D721Med (cell line): ENCODE measurements around the gene UBE2I.

ENCODE experiments used
- DNase-seq: peaks from one replicate; pipeline ENCODE4 v3.0.0; 2011; ENCODE audit warnings: low spot score; ENCODE audit not compliant: insufficient read length
- FAIRE-seq: peaks from 2 replicates; lab custom pipeline; 2011; peaks lifted over from hg19 to GRCh38; lab: Jason Lieb, UNC
- TF ChIP-seq, protein P1 (sequence below): IDR thresholded peaks from 2 replicates; pipeline ENCODE4 v1.5.1; 2012; ENCODE audit warnings: mild to moderate bottlenecking, control low read depth; ENCODE audit not compliant: insufficient read depth; ENCODE audit errors: missing control alignments

Gene UBE2I

DNA sequence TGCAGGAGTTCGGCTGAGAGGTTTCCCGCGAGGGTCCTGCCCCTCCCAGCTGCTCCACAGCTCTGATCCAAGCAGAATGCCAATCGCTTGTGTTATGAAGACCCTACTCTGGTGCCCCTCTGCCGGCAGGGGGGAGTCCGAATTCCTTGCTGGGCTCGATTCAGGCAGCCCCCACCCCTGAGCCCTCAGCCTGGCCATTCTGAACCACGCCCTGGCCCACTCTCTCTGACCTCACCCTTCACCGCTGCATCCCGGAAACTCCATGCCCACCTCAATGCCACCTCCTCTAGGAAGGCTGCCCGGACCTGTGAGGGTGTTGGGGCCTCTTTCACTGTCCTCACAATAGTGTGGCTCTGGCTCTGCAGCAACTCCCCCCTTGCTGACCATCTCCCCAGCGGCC, 7.9 kb upstream of the UBE2I start:
- TF ChIP-seq, protein P1, sequence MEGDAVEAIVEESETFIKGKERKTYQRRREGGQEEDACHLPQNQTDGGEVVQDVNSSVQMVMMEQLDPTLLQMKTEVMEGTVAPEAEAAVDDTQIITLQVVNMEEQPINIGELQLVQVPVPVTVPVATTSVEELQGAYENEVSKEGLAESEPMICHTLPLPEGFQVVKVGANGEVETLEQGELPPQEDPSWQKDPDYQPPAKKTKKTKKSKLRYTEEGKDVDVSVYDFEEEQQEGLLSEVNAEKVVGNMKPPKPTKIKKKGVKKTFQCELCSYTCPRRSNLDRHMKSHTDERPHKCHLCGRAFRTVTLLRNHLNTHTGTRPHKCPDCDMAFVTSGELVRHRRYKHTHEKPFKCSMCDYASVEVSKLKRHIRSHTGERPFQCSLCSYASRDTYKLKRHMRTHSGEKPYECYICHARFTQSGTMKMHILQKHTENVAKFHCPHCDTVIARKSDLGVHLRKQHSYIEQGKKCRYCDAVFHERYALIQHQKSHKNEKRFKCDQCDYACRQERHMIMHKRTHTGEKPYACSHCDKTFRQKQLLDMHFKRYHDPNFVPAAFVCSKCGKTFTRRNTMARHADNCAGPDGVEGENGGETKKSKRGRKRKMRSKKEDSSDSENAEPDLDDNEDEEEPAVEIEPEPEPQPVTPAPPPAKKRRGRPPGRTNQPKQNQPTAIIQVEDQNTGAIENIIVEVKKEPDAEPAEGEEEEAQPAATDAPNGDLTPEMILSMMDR = no peak
- FAIRE-seq = no peak

DNA sequence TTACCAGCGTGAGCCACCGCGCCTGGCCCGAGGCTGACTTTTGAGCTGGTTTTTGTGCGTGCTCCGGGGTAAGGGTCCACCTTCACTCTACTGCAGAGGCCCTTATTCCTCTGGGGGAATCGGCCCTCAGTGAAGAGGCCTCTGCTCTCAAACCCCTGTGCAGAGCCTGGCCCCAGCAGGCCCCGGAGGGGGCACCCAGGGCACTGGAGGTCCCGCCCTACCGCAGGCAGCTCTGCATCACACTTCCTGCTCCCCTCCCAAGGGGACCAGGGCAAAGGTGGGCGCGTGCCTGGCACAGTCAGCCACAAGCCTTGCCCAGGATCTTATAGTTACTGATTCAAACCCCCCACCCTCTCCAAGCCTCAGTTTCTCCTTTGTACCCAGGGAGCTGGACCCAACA, 3.6 kb upstream of the UBE2I start:
- no peak for DNase-seq
- FAIRE-seq = no peak
- TF ChIP-seq, protein P1 = no peak

More for the DNA sequence above, 7.9 kb upstream of the UBE2I start:
- DNase-seq = no peak

DNA sequence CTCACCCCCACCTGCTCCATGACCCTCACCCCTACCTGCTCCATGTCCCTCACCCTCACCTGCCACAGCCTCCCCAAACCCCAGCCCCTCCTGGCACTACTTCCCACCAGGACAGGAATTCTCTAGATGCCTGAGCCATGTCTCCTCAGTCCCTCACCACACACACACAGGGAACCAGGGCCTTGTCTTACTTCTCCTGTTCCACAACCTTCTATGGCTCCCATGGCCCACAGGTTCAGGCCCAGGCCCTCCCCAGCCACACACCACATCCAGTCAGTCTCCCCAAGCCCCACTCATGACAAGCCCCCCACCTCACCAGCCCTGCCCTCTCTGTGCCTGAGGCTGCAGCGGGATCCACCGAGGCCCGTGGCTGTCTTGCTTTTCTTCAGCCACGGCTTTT, 3.1 kb upstream of the UBE2I start:
- TF ChIP-seq, protein P1 = no peak
- no peak for FAIRE-seq
- DNase-seq = no peak

DNA sequence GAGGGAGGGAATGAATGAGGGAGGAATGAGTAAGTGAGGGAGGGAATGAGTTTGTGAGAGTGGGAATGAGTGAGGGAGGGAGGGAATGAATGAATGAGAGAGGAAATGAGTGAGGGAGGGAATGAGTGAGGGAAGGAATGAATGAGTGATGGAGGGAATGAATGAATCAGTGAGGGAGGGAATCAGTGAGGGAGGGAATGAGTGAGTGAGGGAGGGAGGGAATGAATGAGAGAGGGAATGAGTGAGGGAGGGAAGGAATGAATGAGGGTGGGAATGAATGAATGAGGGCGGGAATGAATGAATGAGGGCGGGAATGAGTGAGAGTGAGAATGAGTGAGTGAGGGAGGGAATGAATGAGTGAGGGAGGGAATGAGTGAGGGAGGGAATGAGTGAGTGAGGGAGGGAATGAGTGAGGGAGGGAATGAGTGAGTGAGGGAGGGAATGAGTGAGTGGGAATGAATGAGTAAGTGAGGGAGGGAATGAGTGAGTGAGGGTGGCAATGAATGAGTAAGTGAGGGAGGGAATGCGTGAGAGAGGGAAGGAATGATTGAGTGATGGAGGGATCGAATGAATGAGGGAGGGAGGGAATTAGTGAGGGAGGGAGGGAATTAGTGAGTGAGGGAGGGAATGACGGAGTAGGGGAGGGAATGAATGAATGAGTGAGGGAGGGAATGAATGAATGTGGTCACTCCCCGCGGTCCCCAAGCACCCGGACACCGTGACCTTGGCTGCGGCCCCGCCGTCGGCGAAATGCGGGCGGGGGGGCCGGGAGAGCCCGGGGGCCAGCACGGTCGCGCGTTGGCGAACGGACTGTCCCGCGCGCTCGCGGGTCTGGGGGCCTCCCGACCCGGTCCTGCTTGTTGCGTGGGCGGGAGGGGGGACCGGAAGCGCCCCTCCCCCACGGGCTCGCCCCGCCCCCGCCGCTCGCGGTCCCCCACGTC, 1.1 kb upstream of the UBE2I start:
- TF ChIP-seq, protein P1 = no peak
- FAIRE-seq (no peak), DNase-seq (no peak)

DNA sequence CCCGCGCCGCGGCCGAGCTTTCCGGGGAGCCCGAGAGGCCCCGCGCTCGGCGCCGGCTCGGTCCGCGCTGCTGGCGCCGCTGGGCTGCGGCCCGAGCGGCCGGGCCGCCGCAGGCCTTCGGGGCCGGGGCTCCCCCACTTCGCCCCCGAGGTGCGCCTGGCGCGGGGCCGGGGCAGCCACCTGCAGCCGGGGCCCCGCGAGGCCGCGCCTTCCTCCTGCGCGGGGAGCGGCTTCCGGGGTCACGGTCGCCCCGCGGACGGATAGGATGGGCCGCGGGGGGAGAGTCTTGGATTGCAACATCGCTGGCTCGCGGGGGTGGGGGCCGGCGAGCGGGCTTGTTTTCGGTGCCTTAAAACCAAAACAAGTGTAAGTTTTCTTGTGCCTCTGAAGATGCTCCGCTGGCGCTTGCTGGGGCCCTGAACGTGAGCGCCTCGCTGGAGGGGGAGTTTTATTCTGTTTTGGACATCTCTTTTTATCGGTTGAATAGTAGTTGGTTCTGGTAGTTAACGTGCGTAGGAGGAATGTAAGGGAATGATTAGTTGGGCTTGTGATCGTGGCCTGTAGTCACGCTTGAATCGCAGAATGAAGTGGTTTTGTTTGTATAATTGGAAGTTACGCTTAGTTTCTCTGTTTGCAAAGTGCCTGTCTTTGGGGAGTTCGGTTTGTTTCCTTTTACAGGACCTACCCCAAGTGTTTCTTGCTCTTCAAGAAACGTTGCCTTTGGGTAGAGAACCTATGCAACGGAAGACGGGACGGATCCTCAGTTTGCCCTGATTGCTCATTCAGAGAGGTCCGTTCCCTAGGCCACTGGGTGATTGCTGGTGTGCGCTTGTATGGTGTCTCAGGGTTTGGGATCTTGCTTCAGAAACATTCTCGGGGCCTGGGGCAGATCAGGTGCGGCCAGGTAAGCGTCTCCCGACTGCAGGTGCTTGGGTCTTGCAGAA, 724 bp downstream of the UBE2I start:
- TF ChIP-seq, protein P1 = no peak
- no peak for DNase-seq
- no peak for FAIRE-seq

DNA sequence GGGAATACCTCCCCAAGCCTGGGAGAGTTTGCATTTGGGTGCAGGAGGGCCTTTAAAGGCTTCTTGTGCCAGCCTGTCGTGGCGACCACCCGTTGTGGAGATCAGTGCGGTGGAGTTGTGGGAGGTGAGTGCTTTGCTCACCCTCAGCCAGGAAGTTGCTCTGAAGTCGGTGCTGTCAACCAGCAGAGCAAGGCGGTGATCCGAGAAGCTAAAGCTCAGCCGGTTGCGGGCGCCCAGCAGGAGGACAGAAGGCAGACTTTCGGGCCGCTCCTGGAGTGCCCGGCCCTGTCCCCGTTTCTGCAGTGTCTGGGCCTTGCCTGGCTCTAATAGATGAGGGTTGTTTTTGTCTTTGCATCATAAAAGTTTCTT, 1.4 kb downstream of the UBE2I start:
- TF ChIP-seq, protein P1 = no peak
- no peak for DNase-seq
- FAIRE-seq = no peak
